Measurements from ENCODE around the gene ATAD5.
A peak's percentile ranks its signal among the peaks of the same experiment; 100 is the strongest.

Gene ATAD5

GRCh38 chr17:30939051-30939689 lies 107.4 kb downstream of the ATAD5 start:
- DNase-seq (ENCODE audit: low spot score) = peak; percentile 51
- no peak for TF ChIP-seq CTCF (IDR thresholded peaks at IDR 0.05; ENCODE audit: extremely low read depth, insufficient read depth, missing control alignments)
- in situ Hi-C loops (cut with MboI; ENCODE audit: low pct_unique_long_range_greater_than_20kb, low sequenced_read_pairs, unreplicated experiment) = no loop called here

GRCh38 chr17:30942308-30943079 lies 110.7 kb downstream of the ATAD5 start:
- DNase-seq (ENCODE audit: low spot score) = no peak
- in situ Hi-C loops (cut with MboI; ENCODE audit: low pct_unique_long_range_greater_than_20kb, low sequenced_read_pairs, unreplicated experiment) = no loop called here
- no peak for TF ChIP-seq CTCF (IDR thresholded peaks at IDR 0.05; ENCODE audit: extremely low read depth, insufficient read depth, missing control alignments)
